NCI-H1417 (cell line): ENCODE data around the gene MIEF1.
"Not testable (repeated sequence)": the region's sequence is repeated elsewhere in the genome, so short reads cannot be mapped to it uniquely, and the experiment has no call there.

Experiments used
- DNase-seq, 3 experiments: peaks; one replicate each; lab custom pipeline; 2025; lab: John Stamatoyannopoulos, UW

The MIEF1 gene

GRCh38 chr22:39489094-39490068 lies 12.7 kb upstream of the MIEF1 start:
- DNase-seq: no peak

GRCh38 chr22:39490135-39490798 lies 11.8 kb upstream of the MIEF1 start:
- peak; percentile 4 to 67 (median 25) for DNase-seq

GRCh38 chr22:39490966-39491680 lies 11.0 kb upstream of the MIEF1 start:
- no peak for DNase-seq

- no peak for DNase-seq
These were observed 10.4 kb upstream of the MIEF1 start for GRCh38 chr22:39491696-39492095.

GRCh38 chr22:39492186-39492585 lies 9.9 kb upstream of the MIEF1 start:
- no peak for DNase-seq

- DNase-seq: no peak
These were observed 8.3 kb upstream of the MIEF1 start for GRCh38 chr22:39493759-39494158.

GRCh38 chr22:39494471-39495120 lies 7.5 kb upstream of the MIEF1 start:
- DNase-seq: no peak

- peak in 1 of 3 experiments; percentile 12 for DNase-seq
These were observed 5.8 kb upstream of the MIEF1 start for GRCh38 chr22:39496131-39496838.

- no peak for DNase-seq
These were observed 4.7 kb upstream of the MIEF1 start for GRCh38 chr22:39497429-39497828.

GRCh38 chr22:39498368-39498767 lies 3.7 kb upstream of the MIEF1 start:
- peak in 2 of 3 experiments; percentile 66 to 82 for DNase-seq

GRCh38 chr22:39498802-39499201 lies 3.3 kb upstream of the MIEF1 start:
- peak in 1 of 3 experiments; percentile 76 for DNase-seq

- no peak for DNase-seq
These were observed 2.0 kb upstream of the MIEF1 start for GRCh38 chr22:39500101-39500500.

- no peak for DNase-seq
These were observed 414 bp upstream of the MIEF1 start for GRCh38 chr22:39501644-39502108.

GRCh38 chr22:39502789-39503409 lies 809 bp downstream of the MIEF1 start:
- DNase-seq: no peak

GRCh38 chr22:39503630-39504029 lies 1.5 kb downstream of the MIEF1 start:
- DNase-seq: no peak

- no peak for DNase-seq
These were observed 2.0 kb downstream of the MIEF1 start for GRCh38 chr22:39504071-39504470.

- not testable (repeated sequence) for DNase-seq
These were observed 4.9 kb downstream of the MIEF1 start for GRCh38 chr22:39507021-39507420.

GRCh38 chr22:39508393-39508792 lies 6.3 kb downstream of the MIEF1 start:
- DNase-seq: no peak

- DNase-seq: no peak
These were observed 8.5 kb downstream of the MIEF1 start for GRCh38 chr22:39510529-39511149.

- no peak for DNase-seq
These were observed 9.1 kb downstream of the MIEF1 start for GRCh38 chr22:39511226-39511625.
